ENCODE results near the gene CYFIP2. TPM values are rescaled to one million over a fixed set of nuclear protein-coding genes. Genes with fewer than 3 reads are reported as not detected.

CYFIP2 gene
- 4.2 and 4.4 TPM in 2 replicates for polyA plus RNA-seq (2011; rRNA removed)
- polyA minus RNA-seq (2011; rRNA and poly(A)+ RNA removed), result 12.2 and 17.1 TPM in 2 replicates

GRCh38 chr5:157265714-157266285 is at the start of gene CYFIP2:
Gene CYFIP2 (plus strand): TSS chr5:157266123. CDS start chr5:157285362, 19,239 bp downstream.
- no peak for TF ChIP-seq CTCF (IDR thresholded peaks at IDR 0.05; ENCODE audit: insufficient read depth, low read depth, low read length)
- CTCF ChIA-PET, result interaction anchor here (0.6 to 2.0 kb wide), 2 partner anchors 12 to 167 kb away, joined by 4 to 9 read pairs; no protein-coding TSS in a partner anchor
- Histone ChIP-seq H3K4me3 (ENCODE audit: low read depth, low read length) (peak within 1 kb of the TSS; percentile 63), H3K36me3 (ENCODE audit: control insufficient read depth, insufficient read depth, low read length) (no peaks in the 10 kb centered on the region), H3K27me3 (ENCODE audit: control insufficient read depth, insufficient read depth, low read length) (peaks cover 10% of the 10 kb centered on the region)
- POLR2A ChIA-PET, result no interaction called here
- no peak for DNase-seq (ENCODE audit: low read depth)

DNA sequence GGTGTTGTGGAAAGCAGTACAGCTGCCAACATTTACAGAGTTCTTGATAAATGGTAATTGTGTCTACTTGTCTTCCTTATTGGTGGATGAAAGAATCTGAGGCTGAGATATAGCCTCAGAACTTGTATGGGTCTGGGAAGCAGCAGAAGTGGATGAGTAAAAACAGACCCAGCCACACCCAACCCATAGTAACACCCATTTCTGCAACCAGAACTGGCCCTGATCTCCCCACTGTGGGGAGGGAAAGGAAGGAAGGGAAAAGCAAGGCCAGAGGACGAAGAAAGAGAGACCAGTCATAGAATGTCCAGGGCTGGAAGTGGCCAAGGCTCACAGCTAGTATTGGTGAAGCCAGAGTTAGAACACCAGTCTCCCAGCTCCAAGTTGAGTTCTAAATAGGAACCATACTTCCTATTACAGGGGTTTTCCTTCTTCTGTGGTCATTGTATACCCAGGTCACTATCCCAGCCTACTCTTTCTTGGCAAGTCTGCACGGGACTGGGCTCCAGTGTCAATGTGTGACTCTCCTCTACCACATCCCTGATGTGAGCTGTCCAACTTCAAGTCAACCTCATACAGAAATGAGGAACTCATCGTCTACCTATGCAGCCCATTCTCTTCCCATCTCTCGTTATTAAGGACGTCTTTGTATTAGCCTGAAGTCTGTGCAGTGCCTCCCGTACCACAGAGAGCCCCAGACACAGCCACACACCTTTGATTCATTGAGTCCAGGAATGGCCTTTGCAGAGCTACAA is 49.4 kb upstream of the CYFIP2 start:
- TF ChIP-seq CTCF (IDR thresholded peaks at IDR 0.05; ENCODE audit: insufficient read depth, low read depth, low read length), result no peak
- POLR2A ChIA-PET, result no interaction called here
- no peak for DNase-seq (ENCODE audit: low read depth)
- Histone ChIP-seq H3K4me3 (ENCODE audit: low read depth, low read length) (no peak overlapping the region), H3K36me3 (ENCODE audit: control insufficient read depth, insufficient read depth, low read length) (no peaks in the 10 kb centered on the region), H3K27me3 (ENCODE audit: control insufficient read depth, insufficient read depth, low read length) (0 out of 2 replicates have a peak, but pooled peaks cover 2% of the 10 kb centered on the region)
- CTCF ChIA-PET, result no interaction called here

- Histone ChIP-seq H3K4me3 (ENCODE audit: low read depth, low read length) (no peak overlapping the region), H3K27me3 (ENCODE audit: control insufficient read depth, insufficient read depth, low read length) (0 out of 2 replicates have a peak, but pooled peaks cover 2% of the 10 kb centered on the region), H3K36me3 (ENCODE audit: control insufficient read depth, insufficient read depth, low read length) (no peaks in the 10 kb centered on the region)
- POLR2A ChIA-PET, result no interaction called here
- CTCF ChIA-PET, result interaction anchor here (1.1 kb wide), 1 partner anchor 87 kb away, joined by 3 read pairs; no protein-coding TSS in a partner anchor
- no peak for DNase-seq (ENCODE audit: low read depth)
- TF ChIP-seq CTCF (IDR thresholded peaks at IDR 0.05; ENCODE audit: insufficient read depth, low read depth, low read length), result no peak
Observed at GRCh38 chr5:157217289-157218024, 48.5 kb upstream of the CYFIP2 start.

GRCh38 chr5:157219491-157220271 is 46.2 kb upstream of the CYFIP2 start:
- TF ChIP-seq CTCF (IDR thresholded peaks at IDR 0.05; ENCODE audit: insufficient read depth, low read depth, low read length), result no peak
- Histone ChIP-seq H3K36me3 (ENCODE audit: control insufficient read depth, insufficient read depth, low read length) (no peaks in the 10 kb centered on the region), H3K27me3 (ENCODE audit: control insufficient read depth, insufficient read depth, low read length) (0 out of 2 replicates have a peak, but pooled peaks cover 2% of the 10 kb centered on the region), H3K4me3 (ENCODE audit: low read depth, low read length) (no peak overlapping the region)
- no peak for DNase-seq (ENCODE audit: low read depth)
- POLR2A ChIA-PET, result interaction anchor here (0.5 kb wide), 1 partner anchor 11 kb away, joined by 3 read pairs; no protein-coding TSS in a partner anchor
- CTCF ChIA-PET, result no interaction called here
